ENCODE measurements around the gene EHBP1.
"Not testable (repeated sequence)": the region's sequence is repeated elsewhere in the genome, so short reads cannot be mapped to it uniquely, and the experiment has no call there.

The EHBP1 gene

DNA sequence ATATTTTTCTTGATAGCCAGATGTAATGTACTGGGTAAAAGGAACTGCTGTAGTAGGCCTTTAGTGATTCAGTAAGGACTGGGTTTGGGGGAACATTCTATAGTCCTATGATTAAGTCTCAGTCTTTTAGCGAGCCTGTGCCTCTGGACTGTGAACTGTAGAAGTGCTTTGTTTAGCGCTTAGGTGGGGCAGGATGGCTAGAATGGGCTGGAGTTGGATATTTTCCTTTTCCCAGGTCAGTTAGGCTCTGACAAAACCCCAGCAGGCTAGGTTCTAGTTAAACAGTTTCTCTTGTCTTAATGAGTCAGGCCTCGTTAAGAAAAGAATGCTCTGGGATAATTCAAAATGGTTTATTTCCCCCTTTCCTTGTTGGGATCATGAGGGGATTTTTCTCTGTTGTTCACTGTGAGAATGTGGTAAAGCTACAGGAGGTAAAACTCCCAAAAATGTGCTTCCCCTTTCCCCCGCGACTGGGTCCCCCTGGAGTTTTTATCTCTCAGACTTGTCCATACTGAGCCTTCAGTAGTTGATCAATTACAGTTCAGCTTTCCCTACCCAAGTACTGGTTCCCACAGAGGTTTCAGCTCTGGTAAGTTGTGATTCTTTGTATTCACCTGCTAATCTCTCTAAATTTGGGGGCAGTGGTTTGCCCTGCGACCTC lies 31.5 kb downstream of the EHBP1 start:
- no peak for TF ChIP-seq POLR2A (IDR thresholded peaks at IDR 0.05; ENCODE audit: low read depth, low read length)
- FAIRE-seq (no peak), DNase-seq (ENCODE audit: insufficient read length, low spot score) (no peak)

DNA sequence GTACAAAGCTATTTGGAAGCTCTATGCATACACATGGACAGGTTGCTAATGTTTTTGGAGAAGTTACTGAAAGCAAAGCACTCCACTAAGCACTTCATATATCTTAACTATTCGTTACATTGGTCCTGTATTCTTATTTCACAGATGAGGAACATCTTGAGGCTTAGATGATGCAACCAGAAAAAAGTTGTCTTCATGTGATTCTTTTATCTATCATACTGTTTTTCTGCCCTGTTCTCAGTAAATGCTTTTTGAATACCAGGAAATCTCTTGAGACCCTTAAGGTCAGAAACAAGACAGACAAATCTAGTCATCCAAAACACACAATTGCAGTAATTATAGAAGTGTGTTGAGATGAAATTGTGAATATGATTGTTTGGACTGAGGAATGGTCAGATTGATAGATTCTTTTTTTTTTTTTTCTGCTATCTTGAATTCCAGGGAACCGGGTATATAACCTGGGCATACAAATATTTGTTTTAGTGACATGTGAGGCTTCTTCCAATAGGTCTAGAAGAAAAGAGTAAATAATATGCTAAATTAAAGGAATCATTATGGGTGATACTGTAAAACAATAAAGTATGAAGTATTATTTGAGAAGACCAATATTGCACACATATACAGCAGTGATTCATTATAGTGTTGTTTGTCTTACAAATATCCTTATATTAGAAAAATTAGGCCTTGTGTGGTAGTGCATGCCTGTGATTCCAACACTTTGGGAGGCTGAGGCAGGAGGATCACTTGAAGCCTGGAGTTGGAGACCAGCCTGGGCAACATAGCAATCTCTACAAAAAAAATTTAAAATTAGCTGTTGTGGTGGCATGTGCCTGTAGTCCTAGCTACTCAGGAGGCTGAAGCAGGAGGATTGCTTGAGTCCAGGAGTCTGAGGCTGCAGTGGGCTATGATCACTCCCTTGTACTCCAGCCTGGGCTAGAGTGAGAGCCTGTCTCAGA lies 33.7 kb downstream of the EHBP1 start:
- no peak for DNase-seq (ENCODE audit: insufficient read length, low spot score)
- peak; percentile 38 for FAIRE-seq
- TF ChIP-seq POLR2A (IDR thresholded peaks at IDR 0.05; ENCODE audit: low read depth, low read length): no peak

DNA sequence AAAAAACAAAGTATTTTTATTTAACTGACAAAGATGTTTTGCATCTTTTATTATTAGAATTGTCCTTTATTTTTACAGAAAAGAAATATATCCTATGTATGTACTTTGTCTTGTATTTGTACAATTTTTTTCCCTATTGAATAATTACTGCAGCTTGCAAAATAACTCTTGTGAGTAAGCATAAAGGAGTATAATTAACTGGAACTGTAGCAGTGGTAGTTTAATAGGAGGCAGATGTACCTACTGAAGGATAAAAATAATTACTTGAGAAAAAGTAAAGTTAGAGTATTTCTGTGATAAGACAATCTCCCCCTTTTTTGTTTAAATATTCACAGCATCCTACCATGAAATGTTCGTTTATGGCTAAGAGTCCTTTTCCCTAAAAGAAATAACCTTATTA lies 34.7 kb downstream of the EHBP1 start:
- DNase-seq (ENCODE audit: insufficient read length, low spot score) (no peak), FAIRE-seq (no peak)
- TF ChIP-seq POLR2A (IDR thresholded peaks at IDR 0.05; ENCODE audit: low read depth, low read length): no peak

DNA sequence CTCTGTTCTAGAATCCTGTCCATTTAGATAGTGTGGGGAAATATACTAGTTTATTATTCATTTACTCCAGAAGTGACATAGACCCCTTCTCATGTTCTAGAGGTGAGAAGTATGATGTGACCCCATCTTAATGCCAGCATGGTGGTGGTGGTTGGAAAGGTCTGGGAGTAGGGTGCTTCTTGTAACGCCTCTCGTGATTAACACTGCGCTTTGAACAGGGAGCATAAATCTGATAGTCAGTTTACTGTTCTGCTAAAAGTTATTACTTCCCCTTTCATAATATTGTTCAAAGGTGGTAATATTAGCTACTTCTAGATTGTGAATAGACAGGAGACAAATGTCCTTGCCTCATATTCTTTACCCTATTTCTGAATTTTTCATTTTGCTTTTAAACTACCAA lies 35.6 kb downstream of the EHBP1 start:
- no peak for TF ChIP-seq POLR2A (IDR thresholded peaks at IDR 0.05; ENCODE audit: low read depth, low read length)
- FAIRE-seq (no peak), DNase-seq (ENCODE audit: insufficient read length, low spot score) (no peak)

DNA sequence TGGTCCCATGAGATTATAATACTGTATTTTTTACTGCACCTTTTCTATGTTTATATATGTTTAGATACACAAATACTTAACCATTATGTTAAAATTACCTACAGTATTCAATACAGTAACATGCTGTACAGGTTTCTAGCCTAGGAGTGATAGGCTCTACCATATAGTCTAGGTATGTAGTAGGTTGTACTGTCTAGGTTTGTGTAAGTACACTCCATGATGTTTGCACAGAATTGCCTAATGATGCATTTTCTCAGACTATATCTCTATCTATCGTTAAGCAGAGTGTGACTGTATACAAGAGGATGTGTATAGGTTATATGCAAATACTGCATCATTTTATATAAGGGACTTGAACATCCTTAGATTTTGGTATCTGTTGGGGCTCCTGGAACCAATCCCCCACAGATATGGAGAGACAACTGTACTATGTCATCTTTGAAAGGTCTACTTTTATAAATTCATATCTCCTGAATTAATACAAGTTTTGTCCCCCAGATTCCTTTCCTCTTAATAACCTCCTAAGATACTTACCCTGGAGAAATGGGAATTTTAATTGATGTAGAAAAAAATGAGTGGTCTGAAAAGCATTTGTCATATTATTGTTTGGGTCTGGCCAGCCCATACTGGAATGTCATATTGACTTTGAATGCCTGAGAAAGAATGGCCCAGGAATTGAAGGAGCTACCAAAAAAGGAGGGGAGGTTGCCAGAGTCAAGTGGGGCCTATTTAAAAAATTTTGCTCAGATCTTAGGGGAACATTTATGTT lies 36.6 kb downstream of the EHBP1 start:
- DNase-seq (ENCODE audit: insufficient read length, low spot score) (no peak), FAIRE-seq (no peak)
- no peak for TF ChIP-seq POLR2A (IDR thresholded peaks at IDR 0.05; ENCODE audit: low read depth, low read length)

DNA sequence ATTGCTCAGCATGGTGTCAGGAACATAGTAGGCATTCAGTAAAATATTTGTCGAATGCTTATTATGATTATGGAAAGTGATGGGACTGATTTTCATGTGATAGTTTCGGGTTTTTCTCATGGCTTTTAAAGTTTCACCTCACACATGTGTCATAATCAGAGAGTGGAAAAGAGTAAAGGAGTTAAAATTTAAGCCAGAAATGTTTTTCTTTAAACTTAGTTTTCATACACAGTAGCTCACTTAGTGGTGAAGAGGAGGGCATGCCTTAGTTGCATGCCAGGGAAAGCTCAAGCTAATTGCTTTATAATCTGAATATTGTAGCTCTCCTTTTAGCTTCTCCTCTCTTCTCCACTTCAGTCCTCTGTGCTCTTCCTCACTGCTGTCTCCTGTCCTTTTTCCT lies 38.0 kb downstream of the EHBP1 start:
- no peak for DNase-seq (ENCODE audit: insufficient read length, low spot score)
- no peak for FAIRE-seq
- no peak for TF ChIP-seq POLR2A (IDR thresholded peaks at IDR 0.05; ENCODE audit: low read depth, low read length)

DNA sequence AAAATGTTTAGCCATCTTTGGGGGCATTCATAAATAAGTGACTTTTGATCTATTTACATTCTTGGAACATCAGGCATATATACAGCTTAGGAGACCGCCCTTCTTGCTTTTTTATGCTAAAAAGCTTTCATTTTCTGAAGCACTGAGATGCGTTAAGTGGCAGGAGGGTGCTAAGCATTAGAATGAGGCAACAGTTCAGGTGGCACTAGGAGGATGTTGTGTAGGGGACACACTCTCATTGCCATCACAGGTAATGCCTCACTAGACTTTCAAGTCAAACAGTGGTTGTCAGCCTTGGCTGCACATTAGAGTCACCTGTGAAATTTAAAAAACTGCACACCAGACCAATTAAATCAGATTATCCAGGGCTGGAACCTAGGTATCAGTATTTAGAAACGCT lies 39.1 kb downstream of the EHBP1 start:
- peak; percentile 11 for FAIRE-seq
- TF ChIP-seq POLR2A (IDR thresholded peaks at IDR 0.05; ENCODE audit: low read depth, low read length): no peak
- no peak for DNase-seq (ENCODE audit: insufficient read length, low spot score)

DNA sequence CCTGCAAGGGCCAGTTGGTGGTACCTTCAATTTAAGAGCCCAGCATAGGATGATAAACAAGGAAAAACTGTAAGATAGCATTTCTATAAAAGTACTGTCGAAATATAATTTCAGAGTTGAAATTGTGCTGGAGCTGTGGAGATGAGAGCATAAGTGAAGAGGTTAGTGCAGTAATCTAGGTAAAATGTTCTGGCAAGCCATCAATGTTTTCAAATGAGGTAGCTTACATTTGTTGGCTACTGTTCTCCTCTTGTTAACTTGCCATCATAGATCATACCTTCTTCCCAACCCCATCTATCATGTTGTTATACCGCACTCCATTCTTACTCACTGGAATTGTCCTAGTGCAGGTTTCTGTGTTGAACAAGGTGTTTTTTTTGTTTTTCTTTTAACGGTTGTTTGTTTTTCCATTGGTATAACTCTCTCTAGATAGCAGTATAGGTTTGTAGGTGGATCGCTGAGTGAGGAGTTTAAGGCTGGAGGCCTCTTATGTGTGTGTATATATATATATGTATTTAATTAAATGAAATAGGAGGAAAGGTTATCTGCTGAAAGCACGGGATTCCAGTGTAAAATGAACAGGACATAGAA lies 40.5 kb downstream of the EHBP1 start:
- FAIRE-seq: peak; percentile 58
- no peak for TF ChIP-seq POLR2A (IDR thresholded peaks at IDR 0.05; ENCODE audit: low read depth, low read length)
- DNase-seq (ENCODE audit: insufficient read length, low spot score): no peak

DNA sequence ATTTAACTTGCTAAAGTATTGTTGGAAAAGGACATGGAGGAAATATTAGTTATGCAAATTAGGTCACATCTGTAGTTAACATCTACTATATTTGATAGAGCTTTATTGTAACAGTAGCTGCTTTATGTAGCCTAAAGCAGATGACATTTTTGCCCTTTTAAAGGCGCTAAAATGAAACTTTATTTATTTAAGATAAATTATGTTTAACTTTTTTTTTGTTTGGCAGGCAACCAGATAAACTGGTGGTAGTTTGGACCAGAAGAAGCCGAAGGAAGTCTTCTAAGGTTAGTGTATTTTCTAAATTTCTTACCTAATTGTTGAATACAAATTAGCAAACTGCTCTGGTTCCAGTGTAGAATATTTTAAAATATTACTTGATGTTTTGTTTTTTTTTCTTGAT lies 41.7 kb downstream of the EHBP1 start:
- TF ChIP-seq POLR2A (IDR thresholded peaks at IDR 0.05; ENCODE audit: low read depth, low read length): no peak
- FAIRE-seq (no peak), DNase-seq (ENCODE audit: insufficient read length, low spot score) (no peak)

DNA sequence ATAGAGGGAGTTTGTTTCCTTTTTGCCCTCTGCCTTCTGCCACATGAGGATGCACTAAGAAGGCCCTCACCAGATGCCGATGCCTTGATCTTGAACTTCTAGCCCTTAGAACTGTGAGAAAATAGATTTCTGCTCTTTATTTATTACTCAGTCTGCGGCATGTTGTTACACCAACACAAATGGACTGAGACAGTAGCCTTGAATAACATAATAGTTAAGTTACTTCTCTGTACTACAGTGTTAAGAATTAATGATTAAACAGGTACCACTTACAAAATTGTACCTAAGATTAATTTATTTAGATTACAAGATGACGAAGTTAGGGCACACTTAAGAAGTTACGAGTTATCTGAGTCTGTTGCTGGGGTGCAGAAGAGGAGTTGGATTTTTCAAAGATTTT lies 42.4 kb downstream of the EHBP1 start:
- DNase-seq (ENCODE audit: insufficient read length, low spot score) (no peak), FAIRE-seq (no peak)
- no peak for TF ChIP-seq POLR2A (IDR thresholded peaks at IDR 0.05; ENCODE audit: low read depth, low read length)

DNA sequence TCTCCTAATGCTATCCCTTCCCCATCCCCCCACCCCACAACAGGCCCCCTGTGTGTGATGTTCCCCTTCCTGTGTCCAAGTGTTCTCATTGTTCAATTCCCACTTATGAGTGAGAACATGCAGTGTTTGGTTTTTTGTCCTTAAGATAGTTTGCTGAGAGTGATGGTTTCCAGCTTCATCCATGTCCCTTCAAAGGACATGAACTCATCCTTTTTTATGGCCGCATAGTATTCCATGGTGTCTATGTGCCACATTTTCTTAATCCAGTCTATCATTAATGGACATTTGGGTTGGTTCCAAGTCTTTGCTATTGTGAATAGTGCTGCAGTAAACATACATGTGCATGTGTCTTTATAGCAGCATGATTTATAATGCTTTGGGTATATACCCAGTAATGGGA lies 43.6 kb downstream of the EHBP1 start:
- FAIRE-seq; DNase-seq (ENCODE audit: insufficient read length, low spot score): not testable (repeated sequence)

DNA sequence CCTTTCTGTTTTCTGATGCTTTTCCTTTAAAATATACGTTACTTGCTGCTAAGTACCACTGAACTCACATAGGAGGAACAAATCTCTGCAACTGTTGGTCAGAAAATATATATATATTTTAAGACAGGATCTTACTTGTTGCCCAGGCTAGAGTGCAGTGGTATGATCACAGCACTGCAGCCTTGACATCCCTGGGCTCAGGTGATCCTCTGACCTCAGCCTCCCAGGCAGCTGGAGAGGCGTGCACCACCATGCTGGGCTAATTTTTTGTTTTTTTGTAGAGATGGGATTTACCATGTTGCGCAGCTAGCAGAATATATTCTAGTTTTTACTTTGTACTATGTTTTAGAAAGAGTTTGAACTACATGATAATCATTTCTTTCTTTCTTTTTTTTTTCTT lies 51.5 kb downstream of the EHBP1 start:
- DNase-seq (ENCODE audit: insufficient read length, low spot score) (no peak), FAIRE-seq (no peak)
- TF ChIP-seq POLR2A (IDR thresholded peaks at IDR 0.05; ENCODE audit: low read depth, low read length): no peak

DNA sequence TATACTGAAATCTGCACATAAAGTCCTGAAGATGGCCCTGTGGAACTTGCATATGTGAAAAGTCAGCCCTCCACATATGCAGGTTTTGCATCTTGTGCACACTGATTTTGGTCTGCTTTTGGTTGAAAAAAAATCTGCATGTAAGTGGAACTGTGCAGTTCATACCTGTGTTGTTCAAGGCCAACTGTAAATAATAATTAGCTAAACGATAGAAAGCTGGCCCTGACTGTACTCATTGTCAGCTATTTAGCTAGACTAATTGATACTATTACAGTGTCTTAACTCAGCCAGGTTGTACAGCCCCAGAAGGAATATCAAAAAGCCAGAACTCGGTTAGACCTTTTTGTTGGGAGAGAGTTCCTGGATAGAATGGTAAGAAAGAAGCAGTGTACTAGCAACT lies 54.5 kb downstream of the EHBP1 start:
- peak; percentile 45 for FAIRE-seq
- no peak for DNase-seq (ENCODE audit: insufficient read length, low spot score)
- TF ChIP-seq POLR2A (IDR thresholded peaks at IDR 0.05; ENCODE audit: low read depth, low read length): no peak

DNA sequence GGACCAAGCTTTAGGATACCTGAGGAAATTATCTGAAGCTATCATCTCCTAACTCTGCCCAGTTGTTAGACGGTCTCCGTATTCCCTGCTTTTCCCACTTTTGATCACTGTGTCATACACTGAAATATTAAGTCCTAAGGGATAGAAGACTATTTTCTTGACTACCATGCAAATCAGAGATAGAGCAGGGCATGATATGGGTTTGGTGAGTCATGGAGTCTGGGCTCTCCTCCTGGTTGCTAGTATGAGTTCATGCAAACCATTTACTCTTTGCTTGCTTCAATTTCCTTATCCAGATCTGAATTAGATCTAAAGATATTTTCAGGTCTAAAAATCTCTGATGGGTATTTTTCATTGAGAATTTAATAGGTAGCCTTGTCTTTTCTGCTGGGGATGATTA lies 55.0 kb downstream of the EHBP1 start:
- TF ChIP-seq POLR2A (IDR thresholded peaks at IDR 0.05; ENCODE audit: low read depth, low read length): no peak
- DNase-seq (ENCODE audit: insufficient read length, low spot score) (no peak), FAIRE-seq (peak; percentile 83)

Measured in H54 (cell line).